ENCODE data around the gene ZNF821. TPM values are rescaled to one million over a fixed set of nuclear protein-coding genes. Genes with fewer than 3 reads are reported as not detected.
"Not testable (repeated sequence)": the region's sequence is repeated elsewhere in the genome, so short reads cannot be mapped to it uniquely, and the experiment has no call there.

The ZNF821 gene
- polyA plus RNA-seq, 1 of the 3 experiments (the other 2 are of a cell fraction): 8.8 TPM

GRCh38 chr16:71867939-71868338 lies 16.0 kb downstream of the ZNF821 start:
- Histone ChIP-seq H2AFZ (ENCODE audit: low read depth) (no peak overlapping the region), H3K27ac (ENCODE audit: low read depth in 2 of 2, low read length in 1 of 2) (no peak overlapping the region), H3K4me2 (no peak overlapping the region), H3K79me2 (ENCODE audit: insufficient read depth) (no peaks in the 10 kb centered on the region), H3K36me3 (replicated peaks in 1 of 2; ENCODE audit: control insufficient read depth in 1 of 2, insufficient read depth in 2 of 2, low read length in 1 of 2) (peaks cover 12 to 40% of the 10 kb centered on the region in 2 experiments), H3K9ac (no peak overlapping the region), H3K27me3 (ENCODE audit: insufficient read depth) (no peaks in the 10 kb centered on the region), H3K9me3 (no peaks in the 10 kb centered on the region), H4K20me1 (ENCODE audit: insufficient read depth) (no peaks in the 10 kb centered on the region), H3K9me2 (no peaks in the 10 kb centered on the region), H3K4me1 (ENCODE audit: control insufficient read depth in 1 of 2, insufficient read depth in 2 of 2, low read depth in 1 of 2, low read length in 1 of 2) (no peaks in the 10 kb centered on the region; a peak in 1 of 4 replicates), H3F3A (replicated peaks; ENCODE audit: insufficient read depth) (no peaks in the 10 kb centered on the region), H3K4me3 (ENCODE audit: low read depth in 2 of 2, low read length in 1 of 2) (no peak overlapping the region)
- POLR2A ChIA-PET: no interaction called here
- TF ChIP-seq TCF12 (IDR thresholded peaks at IDR 0.05): no peak
- TF ChIP-seq CTCF (IDR thresholded peaks at IDR 0.05): peak; percentile 15; the same call in 1 of the 2 replicates
- DNase-seq: no peak
- CTCF ChIA-PET: interaction anchor here (0.8 kb wide), 1 partner anchor 15 kb away, joined by 4 read pairs; no protein-coding TSS in a partner anchor
- WGBS (ENCODE audit: low lambda C conversion rate): 98% methylated on average over 3 of the region's 3 CpGs

GRCh38 chr16:71867175-71867574 lies 16.8 kb downstream of the ZNF821 start:
- CTCF ChIA-PET: interaction anchor here (2.2 kb wide), 1 partner anchor 16 kb away, joined by 17 read pairs; the partner anchor contains the start of gene ZNF821
- H2AFZ ChIP-seq (ENCODE audit: low read depth); H4K20me1 ChIP-seq (ENCODE audit: insufficient read depth); H3K9me3 ChIP-seq; H3F3A ChIP-seq (replicated peaks; ENCODE audit: insufficient read depth); H3K27me3 ChIP-seq (ENCODE audit: insufficient read depth); H3K27ac ChIP-seq (ENCODE audit: low read depth in 2 of 2, low read length in 1 of 2); H3K4me1 ChIP-seq (ENCODE audit: control insufficient read depth in 1 of 2, insufficient read depth in 2 of 2, low read depth in 1 of 2, low read length in 1 of 2); H3K79me2 ChIP-seq (ENCODE audit: insufficient read depth); H3K9ac ChIP-seq; H3K4me2 ChIP-seq; POLR2A ChIA-PET; DNase-seq; H3K9me2 ChIP-seq; H3K4me3 ChIP-seq (ENCODE audit: low read depth in 2 of 2, low read length in 1 of 2): not testable (repeated sequence)
- 99% methylated on average over 6 of the region's 6 CpGs for WGBS (ENCODE audit: low lambda C conversion rate)
- peaks cover 14 to 43% of the 10 kb centered on the region in 2 experiments for H3K36me3 ChIP-seq (replicated peaks in 1 of 2; ENCODE audit: control insufficient read depth in 1 of 2, insufficient read depth in 2 of 2, low read length in 1 of 2)

GRCh38 chr16:71865173-71865863 lies 18.7 kb downstream of the ZNF821 start:
- no peak overlapping the region for H3K27ac ChIP-seq (ENCODE audit: low read depth in 2 of 2, low read length in 1 of 2)
- DNase-seq: no peak
- H3K9me3 ChIP-seq: no peaks in the 10 kb centered on the region
- no peak overlapping the region for H3K9ac ChIP-seq
- no peak overlapping the region for H3K4me2 ChIP-seq
- 72% methylated on average over 7 of the region's 7 CpGs for WGBS (ENCODE audit: low lambda C conversion rate)
- H3K27me3 ChIP-seq (ENCODE audit: insufficient read depth): no peaks in the 10 kb centered on the region
- no peaks in the 10 kb centered on the region for H3K79me2 ChIP-seq (ENCODE audit: insufficient read depth)
- H3F3A ChIP-seq (replicated peaks; ENCODE audit: insufficient read depth): peaks cover 3% of the 10 kb centered on the region
- no peaks in the 10 kb centered on the region for H4K20me1 ChIP-seq (ENCODE audit: insufficient read depth)
- H3K4me1 ChIP-seq (ENCODE audit: control insufficient read depth in 1 of 2, insufficient read depth in 2 of 2, low read depth in 1 of 2, low read length in 1 of 2): no peaks in the 10 kb centered on the region; a peak in 1 of 4 replicates
- POLR2A ChIA-PET: no interaction called here
- no peaks in the 10 kb centered on the region for H3K9me2 ChIP-seq
- H3K4me3 ChIP-seq (ENCODE audit: low read depth in 2 of 2, low read length in 1 of 2): no peak overlapping the region
- peaks cover 11 to 53% of the 10 kb centered on the region in 2 experiments for H3K36me3 ChIP-seq (replicated peaks in 1 of 2; ENCODE audit: control insufficient read depth in 1 of 2, insufficient read depth in 2 of 2, low read length in 1 of 2)
- CTCF ChIA-PET: interaction anchor here (2.2 to 4.2 kb wide), 2 partner anchors 17 to 18 kb away, joined by 17 to 18 read pairs; partner anchors contain the start of gene ZNF821
- no peak overlapping the region for H2AFZ ChIP-seq (ENCODE audit: low read depth)
- TF ChIP-seq YY1 (IDR thresholded peaks at IDR 0.05; ENCODE audit: low read depth): no peak
- TF ChIP-seq RAD21 (IDR thresholded peaks at IDR 0.05; ENCODE audit: low read length): no peak
- TF ChIP-seq RFX5 (IDR thresholded peaks at IDR 0.05; ENCODE audit: low read length): no peak
- no peak for TF ChIP-seq REST (IDR thresholded peaks at IDR 0.05; ENCODE audit: low read depth, low read length)
- TF ChIP-seq IRF3 (IDR thresholded peaks at IDR 0.05; ENCODE audit: low read depth, low read length): no peak
- no peak for TF ChIP-seq MAX (IDR thresholded peaks at IDR 0.05; ENCODE audit: low read depth)
- no peak for TF ChIP-seq CTCF (IDR thresholded peaks at IDR 0.05)
- no peak for TF ChIP-seq NRF1 (IDR thresholded peaks at IDR 0.05; ENCODE audit: low read depth, low read length)
- no peak for TF ChIP-seq FOXM1 (IDR thresholded peaks at IDR 0.05; ENCODE audit: low read depth)
- no peak for TF ChIP-seq GABPA (IDR thresholded peaks at IDR 0.05; ENCODE audit: low read depth)

Data from SK-N-SH (cell line).